ENCODE results near the gene MRTFA.
A peak's percentile ranks its signal among the peaks of the same experiment; 100 is the strongest.
"Not testable (repeated sequence)": the region's sequence is repeated elsewhere in the genome, so short reads cannot be mapped to it uniquely, and the experiment has no call there.

MRTFA gene

DNA sequence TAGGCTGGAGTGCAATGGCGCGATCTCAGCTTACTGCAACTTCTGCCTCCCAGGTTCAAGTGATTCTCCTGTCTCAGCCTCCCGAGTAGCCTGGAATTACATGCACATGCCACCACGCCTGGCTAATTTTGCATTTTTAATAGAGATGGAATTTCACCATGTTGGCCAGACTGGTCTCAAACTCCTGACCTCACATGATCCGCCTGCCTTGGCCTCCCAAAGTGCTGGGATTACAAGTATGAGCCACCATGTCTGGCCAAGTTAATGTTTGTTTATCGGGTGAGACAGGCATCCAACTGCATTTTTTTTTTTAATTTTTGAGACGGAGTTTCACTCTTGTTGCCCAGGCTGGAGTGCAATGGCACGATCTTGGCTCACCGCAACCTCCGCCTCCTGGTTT lies 20.1 kb upstream of the MRTFA start:
- DNase-seq: not testable (repeated sequence)

- not testable (repeated sequence) for DNase-seq
These were observed 19.4 kb upstream of the MRTFA start for GRCh38 chr22:40655941-40656340.

GRCh38 chr22:40654522-40655167 lies 18.1 kb upstream of the MRTFA start:
- DNase-seq: no peak

- no peak for DNase-seq
These were observed 16.8 kb upstream of the MRTFA start for GRCh38 chr22:40653361-40653760.

DNA sequence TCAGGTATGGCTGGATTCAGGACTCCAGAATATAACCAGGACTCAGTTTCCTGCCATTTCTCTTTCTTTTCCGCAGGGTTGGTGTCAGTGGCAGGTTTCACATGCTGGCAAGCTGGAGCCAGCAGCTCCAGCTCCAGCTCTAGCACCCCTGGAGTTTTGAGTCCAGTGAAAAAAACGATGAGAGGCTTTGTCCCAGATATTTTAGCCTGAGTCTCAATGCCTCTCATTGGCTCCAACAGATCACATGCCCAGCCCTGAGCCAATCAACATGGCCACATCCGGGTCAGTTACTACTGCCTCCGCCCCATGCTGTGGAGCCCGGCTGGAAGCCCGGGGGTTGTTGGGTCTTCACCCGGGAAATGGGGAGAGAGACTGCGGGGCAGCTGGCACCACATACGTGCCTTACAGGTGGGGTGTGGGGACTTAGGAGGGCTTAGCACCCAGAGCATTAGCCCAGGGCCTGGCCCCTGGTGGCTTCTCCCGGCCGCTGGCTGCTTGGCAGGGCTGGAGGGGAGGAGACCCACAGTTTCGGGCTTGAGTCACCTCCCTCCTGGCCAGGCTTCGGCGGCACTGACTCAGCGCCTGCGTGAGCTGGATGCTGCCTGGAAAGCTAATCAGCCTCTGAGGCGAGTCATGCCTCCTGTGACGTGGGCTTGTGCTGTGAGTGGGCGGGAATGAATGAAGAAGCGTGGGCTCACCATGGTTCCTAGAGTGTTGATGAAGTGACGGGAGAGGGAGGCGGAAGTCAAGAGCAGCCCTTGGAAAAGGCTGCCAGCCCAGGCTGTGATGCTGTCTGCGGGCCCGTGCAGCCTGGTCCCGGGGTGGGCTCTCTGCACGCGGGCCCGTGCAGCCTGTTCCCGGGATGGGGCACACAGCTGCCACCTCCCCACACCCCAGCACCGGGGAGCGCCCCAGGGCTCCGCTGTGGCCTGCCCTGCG lies 15.3 kb upstream of the MRTFA start:
- DNase-seq: peak; percentile 79 to 83

DNA sequence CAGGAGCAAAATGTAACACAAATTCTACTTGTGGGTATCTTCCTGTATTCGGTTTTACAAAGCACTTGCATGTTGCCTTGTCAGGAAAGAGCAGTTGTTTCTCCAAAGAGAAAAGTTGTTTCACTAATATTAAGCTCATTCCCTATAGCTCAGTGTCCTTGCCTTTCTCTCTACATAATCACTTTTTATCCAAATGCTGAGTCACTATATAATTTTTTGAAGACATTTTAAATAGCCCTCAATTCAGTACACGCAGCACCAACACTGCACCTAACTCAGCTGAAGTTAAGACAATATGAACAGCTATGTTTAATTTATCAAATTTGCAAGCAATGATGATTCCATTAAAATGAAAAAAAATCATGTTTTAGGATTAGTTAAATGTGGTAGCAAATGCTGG lies 14.5 kb upstream of the MRTFA start:
- DNase-seq: no peak

GRCh38 chr22:40648386-40648785 lies 11.9 kb upstream of the MRTFA start:
- no peak for DNase-seq

- DNase-seq: no peak
These were observed 9.2 kb upstream of the MRTFA start for GRCh38 chr22:40645579-40646197.

GRCh38 chr22:40642316-40642715 lies 5.8 kb upstream of the MRTFA start:
- no peak for DNase-seq

DNA sequence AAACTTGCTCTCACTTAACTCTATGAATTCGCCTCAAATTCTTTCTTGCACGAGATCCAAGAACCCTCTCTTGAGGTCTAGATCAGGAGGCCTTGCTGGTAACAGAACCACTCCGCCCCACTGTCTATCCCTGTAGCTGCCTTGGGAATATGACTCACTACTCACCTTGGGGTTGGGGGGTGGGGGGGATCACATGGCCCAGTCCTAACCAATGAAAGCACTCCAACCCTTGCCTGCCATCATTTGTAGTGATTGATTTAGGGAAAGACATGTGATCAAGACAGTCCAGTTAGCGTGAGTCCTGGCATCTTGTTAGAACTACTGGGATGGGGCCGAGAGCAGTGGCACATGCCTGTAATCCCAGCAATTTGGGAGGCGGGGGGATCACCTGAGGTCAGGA lies 4.8 kb upstream of the MRTFA start:
- no peak for DNase-seq

GRCh38 chr22:40638261-40638660 lies 1.7 kb upstream of the MRTFA start:
- DNase-seq: no peak

DNA sequence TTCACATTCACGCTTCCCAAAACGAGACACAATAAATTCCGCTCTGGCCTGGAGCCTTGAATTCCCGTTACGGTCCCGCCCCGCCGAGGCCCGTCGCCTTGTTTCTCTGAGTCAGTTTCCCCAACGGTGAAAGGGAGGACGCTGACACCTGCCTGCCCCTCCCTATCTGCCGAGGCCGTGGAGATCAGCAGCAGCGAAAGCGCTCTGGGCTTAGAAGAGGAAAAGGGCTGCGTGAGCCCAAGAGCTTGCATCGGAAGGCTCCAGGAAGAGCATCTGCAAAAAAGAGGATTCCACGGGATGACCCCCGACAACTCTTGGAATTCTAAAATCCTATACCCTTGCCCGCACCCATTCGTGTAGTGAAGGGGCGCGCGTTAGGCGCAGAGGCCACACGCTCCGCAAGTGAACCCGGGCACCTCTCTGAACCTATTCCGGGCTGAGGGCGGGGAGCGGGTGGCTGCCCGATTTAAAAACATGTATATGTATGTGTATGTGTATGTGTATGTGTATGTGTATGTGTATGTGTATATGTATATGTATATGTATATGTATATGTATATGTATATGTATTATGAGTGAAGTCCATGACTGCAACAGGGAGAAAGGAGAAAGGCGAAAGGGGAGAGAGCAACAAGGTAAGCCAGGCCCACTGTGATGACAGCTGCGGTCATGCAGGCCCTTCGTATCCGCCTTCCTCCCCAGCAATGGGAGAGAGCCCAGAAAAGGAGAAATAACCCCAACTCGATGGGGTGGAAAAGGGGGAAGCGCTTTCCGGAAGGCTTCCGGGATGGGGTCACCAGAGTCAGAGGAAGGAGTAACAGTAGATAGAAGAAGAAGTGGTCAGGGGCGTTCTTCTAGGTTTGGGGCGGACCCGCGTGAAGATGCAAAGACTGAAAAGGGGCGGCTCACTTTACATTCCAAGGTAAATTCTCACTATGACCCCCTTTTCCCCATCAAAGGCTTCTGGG lies 948 bp upstream of the MRTFA start:
- peak; percentile 33 to 53 for DNase-seq

DNA sequence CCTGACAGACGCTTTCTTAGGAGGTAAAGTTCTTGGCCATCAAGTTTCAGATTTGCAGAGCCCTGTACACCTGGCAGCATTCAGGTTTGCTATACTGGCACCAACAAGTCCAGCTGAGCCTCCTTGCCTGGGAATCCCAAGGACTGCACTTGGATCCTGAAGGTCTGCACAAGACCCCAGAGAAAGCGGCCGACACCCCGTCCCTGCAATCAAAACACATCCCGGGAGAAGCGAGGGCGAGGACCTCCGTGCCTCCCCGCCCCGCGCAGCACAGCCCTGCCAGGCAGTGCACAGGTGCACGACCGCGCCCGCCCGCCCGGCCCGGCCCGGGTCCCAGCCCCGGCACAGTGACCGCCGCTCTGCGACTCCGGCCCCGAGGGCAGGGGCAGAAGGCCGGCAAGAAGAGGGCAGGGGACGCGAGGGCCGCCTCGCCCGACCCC lies 559 bp downstream of the MRTFA start:
- no peak for DNase-seq

- DNase-seq: no peak
These were observed 1.2 kb downstream of the MRTFA start for GRCh38 chr22:40635043-40635939.

DNA sequence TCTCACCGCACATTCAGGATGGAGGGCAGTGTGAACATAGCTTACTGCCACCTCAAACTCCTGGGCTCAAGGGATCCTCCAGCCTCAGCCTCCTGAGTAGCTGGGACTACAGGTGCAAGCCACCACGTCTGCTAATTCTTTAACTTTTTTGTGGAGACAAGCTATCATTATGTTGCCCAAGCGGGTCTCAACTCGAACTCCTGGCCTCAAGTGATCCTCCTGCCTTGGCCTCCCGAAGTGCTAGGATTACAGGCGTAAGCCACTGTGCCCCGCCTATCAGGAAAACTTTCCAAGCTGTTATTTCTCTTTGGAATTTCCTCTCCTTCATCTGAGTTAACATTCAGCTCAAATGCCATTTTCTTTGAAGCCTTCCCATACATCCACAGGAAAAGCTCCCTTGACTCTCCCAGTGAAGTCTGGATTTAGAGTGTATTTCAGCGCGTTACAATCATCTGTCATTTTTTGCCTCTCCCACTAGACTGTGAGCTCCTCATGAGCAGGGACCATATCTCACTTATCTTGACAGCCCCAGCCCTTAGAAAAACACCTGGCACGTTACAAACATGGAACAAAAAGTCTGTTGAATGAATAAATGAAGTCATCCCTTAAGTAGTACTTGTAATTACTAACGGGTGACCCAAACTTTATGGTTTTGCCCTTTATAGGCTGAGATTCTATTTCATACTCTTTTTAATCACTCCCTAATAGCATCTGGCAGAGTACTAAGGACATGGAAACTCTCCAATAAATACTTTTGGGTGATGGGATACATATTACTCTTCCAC lies 2.2 kb downstream of the MRTFA start:
- DNase-seq: no peak

- DNase-seq: no peak
These were observed 3.5 kb downstream of the MRTFA start for GRCh38 chr22:40633036-40633435.

DNA sequence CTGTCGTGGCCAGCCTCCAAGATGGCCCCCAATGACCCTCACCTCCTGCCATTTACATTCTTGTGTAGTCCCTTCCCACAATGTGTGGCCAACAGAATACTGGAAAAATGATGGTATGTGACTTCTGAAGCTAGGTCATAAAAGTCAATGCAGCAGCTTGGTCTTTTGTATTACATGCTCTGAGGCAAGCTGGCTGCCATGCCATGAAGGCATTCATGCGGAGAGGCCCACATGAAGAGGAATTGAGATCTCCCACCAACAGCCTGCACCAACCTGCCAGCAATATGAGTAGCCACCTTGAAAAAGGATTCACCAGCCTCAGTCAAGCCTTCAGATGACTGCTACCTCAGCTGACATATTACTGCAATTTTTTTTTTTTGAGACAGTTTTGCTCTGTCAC lies 4.6 kb downstream of the MRTFA start:
- no peak for DNase-seq

DNA sequence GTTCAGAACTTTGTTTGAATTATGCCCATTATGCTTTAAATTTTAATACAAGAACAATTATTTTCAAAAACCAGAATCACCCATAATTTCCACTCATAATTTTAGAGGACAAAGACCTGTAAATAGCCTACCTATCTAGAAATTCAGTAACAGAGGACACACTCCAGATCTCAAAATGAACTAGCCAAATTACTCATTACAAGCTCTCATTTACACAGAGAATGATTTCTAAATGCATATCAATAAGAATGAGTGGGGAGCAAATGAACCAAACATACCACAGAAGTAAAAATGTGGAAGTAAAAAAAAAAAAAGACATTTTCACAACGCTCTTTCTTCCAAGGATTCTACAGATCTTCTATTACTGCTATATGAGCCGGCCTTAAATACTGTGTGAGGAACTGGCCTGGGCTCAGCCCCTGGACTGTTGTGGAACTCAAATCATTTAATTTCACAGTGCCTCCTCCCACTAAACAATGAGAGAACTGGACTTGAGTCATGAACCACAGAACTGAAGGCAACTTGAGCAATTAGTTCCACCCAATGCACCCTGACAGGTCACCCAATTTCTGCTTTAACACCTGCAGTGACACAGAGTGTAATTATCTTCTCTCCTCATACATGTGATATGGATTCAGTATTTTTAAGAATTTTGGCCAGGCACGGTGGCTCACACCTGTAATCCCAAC lies 8.0 kb downstream of the MRTFA start:
- no peak for DNase-seq

DNA sequence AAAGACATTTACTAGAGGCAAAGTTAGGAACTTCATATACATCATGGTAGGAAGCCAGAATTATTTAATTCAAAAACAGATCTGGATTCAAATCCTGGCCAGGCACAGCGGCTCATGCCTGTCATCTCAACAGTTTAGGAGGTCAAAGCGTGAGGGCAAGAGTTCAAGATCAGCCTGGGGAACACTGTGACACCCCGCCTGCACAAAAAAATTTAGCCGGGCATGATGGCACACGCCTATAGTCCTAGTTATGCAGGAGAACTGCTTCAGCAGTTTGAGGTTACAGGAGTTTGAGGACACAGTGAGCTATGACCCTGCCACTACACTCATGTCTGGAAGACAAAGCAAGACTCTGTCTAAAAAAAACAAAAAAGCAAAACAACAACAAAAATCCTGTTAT lies 8.9 kb downstream of the MRTFA start:
- no peak for DNase-seq

DNA sequence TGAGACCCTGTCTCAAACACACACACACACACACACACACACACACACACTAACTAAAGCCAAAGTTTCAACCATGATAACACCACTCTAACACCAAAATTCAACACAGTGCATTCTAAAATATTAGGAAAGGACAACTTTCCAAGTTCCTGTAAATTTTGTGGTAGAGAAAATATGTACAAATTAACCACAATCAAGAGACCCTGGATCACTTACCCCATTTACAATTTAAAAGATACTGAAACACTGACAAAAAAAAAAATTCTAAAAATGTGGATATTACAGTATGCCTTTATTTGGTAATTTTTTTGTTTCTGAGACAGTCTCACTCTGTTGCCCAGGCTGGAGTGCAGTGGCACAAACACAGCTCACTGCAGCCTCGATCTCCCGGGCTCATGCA lies 9.7 kb downstream of the MRTFA start:
- DNase-seq: no peak
